Mesothelial cell of epicardium (in vitro differentiated cells): ENCODE data around the gene GRXCR2. TPM values are rescaled to one million over a fixed set of nuclear protein-coding genes. Genes with fewer than 3 reads are reported as not detected.
"Not testable (repeated sequence)": the region's sequence is repeated elsewhere in the genome, so short reads cannot be mapped to it uniquely, and the experiment has no call there.

Source experiments
- DNase-seq, 2 experiments: peaks; one replicate each; pipeline ENCODE4 v3.0.0; 2021; ENCODE audit warnings: low spot score in 2 of 2; ENCODE audit not compliant: unreplicated experiment in 2 of 2
- H3K27ac Mint-ChIP-seq: 2 replicates; pipeline ENCODE4 v1.8.0; 2021; ENCODE audit warnings: mixed read lengths
- H3K27me3 Mint-ChIP-seq: 2 replicates; pipeline ENCODE4 v1.8.0; 2021; ENCODE audit warnings: low read depth, mixed read lengths
- H3K36me3 Mint-ChIP-seq: 2 replicates; pipeline ENCODE4 v1.8.0; 2021; ENCODE audit warnings: mixed read lengths
- H3K4me1 Mint-ChIP-seq: 2 replicates; pipeline ENCODE4 v1.8.0; 2021; ENCODE audit warnings: mixed read lengths
- H3K4me3 Mint-ChIP-seq: 2 replicates; pipeline ENCODE4 v1.8.0; 2021; ENCODE audit warnings: mild to moderate bottlenecking, moderate library complexity, mixed read lengths
- H3K9me3 Mint-ChIP-seq: 2 replicates; pipeline ENCODE4 v1.8.0; 2021; ENCODE audit warnings: mixed read lengths
- CTCF ChIP-seq: fragments of 200-600 bp; sonication (generic); IDR thresholded peaks from one replicate; pipeline ENCODE4 v1.5.0; 2021; ENCODE audit warnings: antibody characterized with exemption; ENCODE audit not compliant: unreplicated experiment
- total RNA-seq: library from RNA; stranded (reverse); gene quantifications from 3 replicates; pipeline ENCODE4 v1.2.1, GENCODE V29; 2021

The GRXCR2 gene
- total RNA-seq, 1 donor from 2014 or later = not detected

DNA sequence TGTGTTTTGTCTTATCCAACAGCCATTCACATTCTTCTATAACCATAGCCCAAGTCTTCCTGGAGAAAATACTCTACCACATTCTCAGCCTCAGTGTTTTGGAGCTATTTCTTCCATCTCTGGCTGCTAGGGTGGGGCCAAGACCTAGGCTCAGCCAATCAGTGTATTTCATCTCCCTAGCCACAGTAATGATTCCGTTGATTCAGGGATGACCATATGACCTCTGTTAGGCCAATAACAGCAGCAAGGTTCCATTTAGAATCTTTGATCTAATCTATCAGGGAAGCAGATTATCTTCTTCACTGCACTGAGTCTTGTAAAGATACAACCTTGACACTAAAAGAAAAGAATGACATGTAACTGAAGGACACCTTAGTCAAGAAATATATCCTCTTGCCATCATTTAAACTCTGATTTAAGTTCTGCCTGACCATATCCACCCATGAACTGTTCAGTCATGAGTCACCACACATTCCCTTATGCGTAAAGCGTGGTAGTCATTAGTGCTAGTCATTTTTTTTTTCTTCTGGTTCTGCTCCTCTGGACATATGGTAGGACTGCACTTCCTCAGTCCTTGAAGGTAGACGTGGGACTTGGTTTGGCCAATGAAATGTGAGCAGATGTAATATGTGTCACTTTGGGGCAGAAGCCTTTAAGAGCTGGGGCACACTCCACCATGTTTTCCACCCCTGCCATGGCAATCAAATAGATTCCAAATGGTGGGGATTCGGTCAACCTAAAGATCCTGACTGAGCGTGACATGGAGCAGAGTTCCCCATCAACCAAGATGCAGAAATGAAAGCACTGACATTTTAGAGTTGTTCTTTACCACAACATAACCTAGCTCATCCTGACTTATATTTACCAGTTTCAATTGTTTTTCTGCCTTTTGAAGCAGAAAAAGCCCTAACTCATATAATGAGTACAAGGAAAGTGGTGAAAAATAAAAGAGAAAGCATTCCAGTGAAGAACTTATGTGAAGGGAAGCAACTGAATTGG, 25.0 kb downstream of the GRXCR2 start:
- no peak overlapping the region for H3K4me3 Mint-ChIP-seq
- TF ChIP-seq CTCF = no peak
- no peak overlapping the region for H3K27ac Mint-ChIP-seq
- no peaks in the 10 kb centered on the region for H3K9me3 Mint-ChIP-seq
- H3K4me1 Mint-ChIP-seq = no peaks in the 10 kb centered on the region
- no peaks in the 10 kb centered on the region for H3K36me3 Mint-ChIP-seq
- DNase-seq = no peak
- H3K27me3 Mint-ChIP-seq = no peaks in the 10 kb centered on the region

- H3K4me3 Mint-ChIP-seq = no peak overlapping the region
- H3K27ac Mint-ChIP-seq = no peak overlapping the region
- DNase-seq = no peak
- H3K36me3 Mint-ChIP-seq = no peaks in the 10 kb centered on the region
- H3K9me3 Mint-ChIP-seq = peaks cover under 1% of the 10 kb centered on the region
- TF ChIP-seq CTCF = no peak
- no peaks in the 10 kb centered on the region for H3K27me3 Mint-ChIP-seq
- no peaks in the 10 kb centered on the region for H3K4me1 Mint-ChIP-seq
Observed at GRCh38 chr5:145846081-145846480, 26.7 kb downstream of the GRXCR2 start.

DNA sequence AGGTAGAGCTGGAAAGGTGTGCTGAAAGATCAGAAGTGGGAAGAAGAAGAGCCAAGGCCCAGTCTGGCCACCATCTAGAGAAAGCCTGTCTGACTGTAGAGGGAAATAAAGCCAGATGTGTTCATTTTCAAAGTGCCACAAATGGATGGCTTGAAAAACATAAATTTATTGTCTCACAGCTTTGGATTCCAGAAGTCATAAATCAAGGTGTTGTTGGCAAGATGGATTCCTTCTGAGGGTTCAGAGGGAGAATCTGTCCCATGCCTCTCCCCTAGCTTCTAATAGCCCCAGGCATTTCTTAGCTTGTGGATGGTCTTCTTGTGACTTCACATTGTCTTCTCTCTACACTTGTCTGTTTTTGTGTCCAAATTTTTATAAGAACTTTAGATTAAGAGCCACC, 31.5 kb downstream of the GRXCR2 start:
- Mint-ChIP-seq H3K4me1 (peaks cover 2% of the 10 kb centered on the region), H3K27ac (no peak overlapping the region), H3K36me3 (no peaks in the 10 kb centered on the region), H3K9me3 (peaks cover 5% of the 10 kb centered on the region), H3K27me3 (no peaks in the 10 kb centered on the region), H3K4me3 (no peak overlapping the region)
- DNase-seq = no peak
- TF ChIP-seq CTCF = no peak

- TF ChIP-seq CTCF = no peak
- H3K27ac Mint-ChIP-seq = no peak overlapping the region
- H3K4me1 Mint-ChIP-seq = peaks cover 6% of the 10 kb centered on the region
- no peak for DNase-seq
- no peaks in the 10 kb centered on the region for H3K27me3 Mint-ChIP-seq
- no peaks in the 10 kb centered on the region for H3K36me3 Mint-ChIP-seq
- peaks cover 5% of the 10 kb centered on the region for H3K9me3 Mint-ChIP-seq
- H3K4me3 Mint-ChIP-seq = no peak overlapping the region
Observed at GRCh38 chr5:145840458-145841132, 32.2 kb downstream of the GRXCR2 start.

DNA sequence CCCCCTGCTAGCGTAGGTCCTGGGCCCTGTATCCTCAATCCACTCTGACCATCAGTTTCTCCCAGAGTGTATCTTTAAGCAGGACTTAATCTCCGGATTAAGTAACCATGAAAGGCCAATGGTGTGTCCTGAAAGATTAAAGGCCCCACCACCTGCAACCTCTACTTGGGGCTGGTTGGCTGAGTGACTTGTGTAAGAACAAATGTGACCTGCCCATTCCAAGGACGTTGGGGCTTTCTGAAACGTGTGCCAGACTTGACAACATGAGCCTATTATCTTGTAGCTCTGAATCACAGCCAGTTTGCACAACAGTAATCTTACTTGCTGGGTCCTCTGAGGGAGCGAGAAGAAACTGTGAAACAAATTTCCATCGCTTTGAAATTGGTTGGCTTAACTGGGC, 34.5 kb downstream of the GRXCR2 start:
- no peak for DNase-seq
- peaks cover 5% of the 10 kb centered on the region for H3K9me3 Mint-ChIP-seq
- no peak for TF ChIP-seq CTCF
- no peaks in the 10 kb centered on the region for H3K36me3 Mint-ChIP-seq
- no peak overlapping the region for H3K27ac Mint-ChIP-seq
- peaks cover 17% of the 10 kb centered on the region for H3K4me1 Mint-ChIP-seq
- H3K4me3 Mint-ChIP-seq = no peak overlapping the region
- no peaks in the 10 kb centered on the region for H3K27me3 Mint-ChIP-seq

DNA sequence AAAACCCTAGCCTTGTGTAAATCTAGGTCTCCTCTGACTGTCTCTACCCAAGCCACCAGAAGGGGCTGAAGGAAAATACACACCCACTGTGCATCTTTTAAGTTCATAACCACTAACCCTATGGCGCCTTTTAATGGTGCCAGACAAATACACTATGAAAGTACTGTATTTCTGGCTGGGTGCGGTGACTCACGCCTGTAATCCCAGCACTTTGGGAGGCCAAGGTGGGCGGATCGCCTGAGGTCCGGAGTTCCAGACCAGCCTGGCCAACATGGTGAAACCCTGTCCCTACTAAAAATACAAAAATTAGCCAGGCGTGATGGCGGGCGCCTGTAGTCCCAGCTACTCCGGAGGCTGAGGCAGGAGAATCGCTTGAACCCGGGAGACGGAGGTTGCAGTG, 36.6 kb downstream of the GRXCR2 start:
- not testable (repeated sequence) for H3K9me3 Mint-ChIP-seq, DNase-seq, H3K27me3 Mint-ChIP-seq, H3K36me3 Mint-ChIP-seq, H3K27ac Mint-ChIP-seq
- Mint-ChIP-seq H3K4me3 (peak overlapping the region; percentile 72), H3K4me1 (peaks cover 17% of the 10 kb centered on the region)
